IMR-90 (cell line): ENCODE measurements around the gene CRTC1. TPM values are rescaled to one million over a fixed set of nuclear protein-coding genes. Genes with fewer than 3 reads are reported as not detected.

Experiments
- ATAC-seq: fragments of 200-7000 bp; cut with Tn5 transposase; 2 replicates; pipeline ENCODE4 v1.9.1; 2020; ENCODE audit warnings: low read depth, mild to moderate bottlenecking, moderate library complexity
- BruUV-seq: library from RNA; stranded (reverse); fragments of 400-500 nt; replicated peaks from 2 replicates; lab custom pipeline; 2021; lab: Mats Ljungman, UMichigan
- CTCF ChIA-PET: fragments of 300-600 bp; formaldehyde crosslinking; extraction: SDS; loops from one replicate; lab custom pipeline; 2021; ENCODE audit warnings: antibody characterized with exemption; lab: Yijun Ruan, JAX
- POLR2A ChIA-PET: fragments of 300-600 bp; sonication (Branson Sonifier 250); formaldehyde crosslinking; loops from one replicate; lab custom pipeline; 2022; ENCODE audit warnings: antibody characterized with exemption; ENCODE audit not compliant: unreplicated experiment; lab: Charles Lee
- DNase-seq: peaks from one replicate; pipeline ENCODE4 v3.0.0; 2013
- H2AFZ ChIP-seq: replicated peaks from 2 replicates; pipeline ENCODE3; 2013; ENCODE audit warnings: low read length, mild to moderate bottlenecking; ENCODE audit not compliant: poor library complexity
- H2AK5ac ChIP-seq: 2 replicates; pipeline ENCODE4 v1.6.1; 2013; ENCODE audit warnings: low read depth, low read length, inconsistent platforms
- H2AK9ac ChIP-seq: replicated peaks from 2 replicates; pipeline ENCODE3; 2013; ENCODE audit warnings: mild to moderate bottlenecking, low read depth, low read length, moderate library complexity; ENCODE audit not compliant: poor library complexity
- H2BK120ac ChIP-seq: 2 replicates; pipeline ENCODE4 v1.6.1; 2013; ENCODE audit warnings: low read depth, low read length, inconsistent platforms
- H2BK15ac ChIP-seq: 3 replicates; pipeline ENCODE4 v1.6.1; 2013; ENCODE audit warnings: low read depth, low read length, inconsistent platforms
- H2BK20ac ChIP-seq: 2 replicates; pipeline ENCODE4 v1.6.1; 2013; ENCODE audit warnings: low read depth, mild to moderate bottlenecking, inconsistent platforms, low read length, moderate library complexity
- H2BK5ac ChIP-seq: 2 replicates; pipeline ENCODE4 v1.6.1; 2013; ENCODE audit warnings: mild to moderate bottlenecking, low read depth, low read length, inconsistent platforms; ENCODE audit not compliant: poor library complexity, severe bottlenecking
- H3K14ac ChIP-seq: replicated peaks from 2 replicates; pipeline ENCODE4 v1.6.1; 2013; ENCODE audit warnings: low read depth, low read length, inconsistent platforms
- H3K18ac ChIP-seq: 2 replicates; pipeline ENCODE4 v1.6.1; 2013; ENCODE audit warnings: low read depth, low read length, control low read depth
- H3K23ac ChIP-seq: 2 replicates; pipeline ENCODE4 v1.6.1; 2013; ENCODE audit warnings: low read depth, low read length, inconsistent platforms
- H3K27ac ChIP-seq: 2 replicates; pipeline ENCODE4 v1.5.1; 2013; ENCODE audit warnings: mild to moderate bottlenecking, control low read depth, low read length; ENCODE audit not compliant: insufficient read depth
- H3K27me3 ChIP-seq: 2 replicates; pipeline ENCODE4 v1.6.1; 2013; ENCODE audit warnings: low read length; ENCODE audit not compliant: control insufficient read depth, insufficient read depth
- H3K36me3 ChIP-seq: 2 replicates; pipeline ENCODE4 v1.6.1; 2013; ENCODE audit warnings: low read length, mixed read lengths; ENCODE audit not compliant: control insufficient read depth, insufficient read depth
- H3K4ac ChIP-seq: 2 replicates; pipeline ENCODE4 v1.6.1; 2013; ENCODE audit warnings: low read depth, low read length, inconsistent platforms
- H3K4me1 ChIP-seq: 2 replicates; pipeline ENCODE4 v1.6.1; 2013; ENCODE audit warnings: low read length, mixed read lengths; ENCODE audit not compliant: control insufficient read depth, insufficient read depth
- H3K4me2 ChIP-seq: 2 replicates; pipeline ENCODE4 v1.6.1; 2013; ENCODE audit warnings: low read depth, mild to moderate bottlenecking, control low read depth, low read length, moderate library complexity
- H3K4me3 ChIP-seq: 2 replicates; pipeline ENCODE4 v1.5.1; 2013; ENCODE audit warnings: low read depth, mild to moderate bottlenecking, control low read depth, low read length, moderate library complexity; ENCODE audit not compliant: insufficient read depth
- H3K56ac ChIP-seq: 2 replicates; pipeline ENCODE4 v1.6.1; 2013; ENCODE audit warnings: low read length, inconsistent platforms; ENCODE audit not compliant: insufficient read depth; ENCODE audit errors: extremely low read depth
- H3K79me1 ChIP-seq, 2 experiments: 2 replicates each; pipeline ENCODE4 v1.6.1; 2013; ENCODE audit warnings: low read length in 2 of 2, inconsistent platforms in 1 of 2, low read depth in 1 of 2
- H3K9ac ChIP-seq: 2 replicates; pipeline ENCODE4 v1.6.1; 2013; ENCODE audit warnings: low read depth, low read length, control low read depth
- H3K9me1 ChIP-seq: 2 replicates; pipeline ENCODE4 v1.6.1; 2013; ENCODE audit warnings: low read length, inconsistent platforms; ENCODE audit not compliant: insufficient read depth
- H3K9me3 ChIP-seq: 2 replicates; pipeline ENCODE4 v1.6.1; 2013; ENCODE audit warnings: low read length; ENCODE audit not compliant: control insufficient read depth, insufficient read depth
- H4K20me1 ChIP-seq: 2 replicates; pipeline ENCODE4 v1.6.1; 2013; ENCODE audit warnings: low read length, inconsistent platforms; ENCODE audit not compliant: insufficient read depth
- H4K5ac ChIP-seq: 2 replicates; pipeline ENCODE4 v1.6.1; 2013; ENCODE audit warnings: mild to moderate bottlenecking, low read depth, low read length, control low read depth
- H4K8ac ChIP-seq, 2 experiments: 2 replicates each; pipeline ENCODE4 v1.6.1; 2013; ENCODE audit warnings: low read depth in 2 of 2, low read length in 2 of 2, control low read depth in 1 of 2, inconsistent platforms in 1 of 2
- H4K91ac ChIP-seq: 2 replicates; pipeline ENCODE4 v1.6.1; 2013; ENCODE audit warnings: low read depth, low read length, inconsistent platforms; ENCODE audit not compliant: insufficient read depth
- CEBPB ChIP-seq: IDR thresholded peaks from 2 replicates; pipeline ENCODE4 v1.6.1; 2012; ENCODE audit warnings: low read depth, low read length, improper control_type of control experiment
- CHD1 ChIP-seq: IDR thresholded peaks from 2 replicates; pipeline ENCODE4 v1.6.1; 2012; ENCODE audit warnings: low read depth, low read length, improper control_type of control experiment
- ELK1 ChIP-seq: fragments of 150-350 bp; IDR thresholded peaks from 2 replicates; pipeline ENCODE4 v1.6.1; 2016; ENCODE audit warnings: low read depth, mild to moderate bottlenecking, low read length, moderate library complexity, borderline replicate concordance
- MAZ ChIP-seq: IDR thresholded peaks from 2 replicates; pipeline ENCODE4 v1.6.1; 2012; ENCODE audit warnings: low read depth, mild to moderate bottlenecking, low read length, improper control_type of control experiment, moderate library complexity, borderline replicate concordance
- POLR2A ChIP-seq: IDR thresholded peaks from 2 replicates; pipeline ENCODE4 v1.6.1; 2012; ENCODE audit warnings: mild to moderate bottlenecking, low read depth, low read length
- RAD21 ChIP-seq: IDR thresholded peaks from 2 replicates; pipeline ENCODE4 v1.6.1; 2012; ENCODE audit warnings: low read length, improper control_type of control experiment
- RFX5 ChIP-seq: IDR thresholded peaks from 2 replicates; pipeline ENCODE4 v1.8.0; 2012; ENCODE audit warnings: low read depth, mild to moderate bottlenecking, low read length, moderate library complexity
- USF2 ChIP-seq: fragments of 150-350 bp; IDR thresholded peaks from 2 replicates; pipeline ENCODE4 v1.6.1; 2017; ENCODE audit warnings: mild to moderate bottlenecking, antibody characterized with exemption, low read length, low read depth
- WGBS, 2 experiments: methylation state at CpG; one replicate each; pipeline versions ENCODE4 v1.1.5 to v1.1.7; 2013; ENCODE audit warnings: missing lambda C conversion rate in 2 of 2; ENCODE audit not compliant: insufficient read length in 1 of 2; ENCODE audit errors: extremely low coverage in 2 of 2; 5-methylcytosine and 5-hydroxymethylcytosine counted together
- dilution Hi-C: fragments of 300-500 bp; cut with HindIII; formaldehyde crosslinking; loops from one replicate; pipeline ENCODE4 v1.14.3; 2018; ENCODE audit warnings: low sequenced_read_pairs; ENCODE audit not compliant: unreplicated experiment
- in situ Hi-C: fragments of 300-500 bp; cut with MboI; formaldehyde crosslinking; loops from 3 replicates; pipeline ENCODE4 v1.14.3; 2019; ENCODE audit warnings: low sequenced_read_pairs, inconsistent platforms, mixed read lengths
- intact Hi-C: fragments of 100-400 bp; cut with micrococcal nuclease; formaldehyde crosslinking; loops from 2 replicates; pipeline ENCODE4 v1.10.0; 2022
- polyA plus RNA-seq, 3 experiments: library from polyadenylated mRNA; depleted of rRNA; stranded (reverse); fragments of >200 nt; gene quantifications; 2 replicates each; pipeline ENCODE4 v1.2.3, GENCODE V29; 2012; ENCODE audit warnings: low replicate concordance in 1 of 3
- total RNA-seq: library from RNA; depleted of rRNA; stranded (reverse); fragments of >200 nt; gene quantifications from 2 replicates; pipeline ENCODE4 v1.2.3, GENCODE V29; 2012

CRTC1 gene
- total and polyA plus RNA-seq, 2 of the 4 experiments (the other 2 are of a cell fraction): 0.18 to 5.7 TPM

- Histone ChIP-seq H2AK5ac (no peak overlapping the region), H3K4me1 (peaks cover 42% of the 10 kb centered on the region), H2AK9ac (no peak overlapping the region), H3K9ac (no peak overlapping the region), H3K27me3 (no peaks in the 10 kb centered on the region), H3K27ac (no peak overlapping the region), H3K9me3 (no peaks in the 10 kb centered on the region), H4K5ac (no peak overlapping the region), H2AFZ (no peak overlapping the region), H2BK5ac (no peak overlapping the region), H4K91ac (no peak overlapping the region), H3K4ac (no peak overlapping the region), H3K4me3 (no peak overlapping the region), H2BK20ac (no peak overlapping the region), H4K20me1 (peaks cover 18% of the 10 kb centered on the region), H3K18ac (no peak overlapping the region), H4K8ac (no peak overlapping the region), H3K36me3 (no peaks in the 10 kb centered on the region), H3K14ac (no peak overlapping the region), H3K9me1 (peaks cover 27% of the 10 kb centered on the region), H3K23ac (no peak overlapping the region), H3K56ac (no peak overlapping the region), H2BK120ac (no peak overlapping the region), H3K4me2 (no peak overlapping the region), H3K79me1 (peaks cover 23 to 55% of the 10 kb centered on the region in 2 experiments), H2BK15ac (no peak overlapping the region)
- 100% methylated on average over 1 of the region's 1 CpG; no CpG with 5 or more reads in 1 of the 2 experiments for WGBS, 2 experiments
- no peak for ATAC-seq
- BruUV-seq: no TSS peak
- in situ Hi-C loops (no loop called here), intact Hi-C loops (no loop called here), dilution Hi-C loops (no loop called here)
- ChIA-PET CTCF (no interaction called here), POLR2A (no interaction called here)
- TF ChIP-seq ELK1 (no peak), MAZ (no peak), CEBPB (no peak), CHD1 (no peak), USF2 (no peak), RFX5 (no peak), RAD21 (no peak), POLR2A (no peak)
- DNase-seq: no peak
Measured at GRCh38 chr19:18653853-18654252, 29.6 kb upstream of the CRTC1 start.
